ENCODE results near the gene POU2F2.

DNA sequence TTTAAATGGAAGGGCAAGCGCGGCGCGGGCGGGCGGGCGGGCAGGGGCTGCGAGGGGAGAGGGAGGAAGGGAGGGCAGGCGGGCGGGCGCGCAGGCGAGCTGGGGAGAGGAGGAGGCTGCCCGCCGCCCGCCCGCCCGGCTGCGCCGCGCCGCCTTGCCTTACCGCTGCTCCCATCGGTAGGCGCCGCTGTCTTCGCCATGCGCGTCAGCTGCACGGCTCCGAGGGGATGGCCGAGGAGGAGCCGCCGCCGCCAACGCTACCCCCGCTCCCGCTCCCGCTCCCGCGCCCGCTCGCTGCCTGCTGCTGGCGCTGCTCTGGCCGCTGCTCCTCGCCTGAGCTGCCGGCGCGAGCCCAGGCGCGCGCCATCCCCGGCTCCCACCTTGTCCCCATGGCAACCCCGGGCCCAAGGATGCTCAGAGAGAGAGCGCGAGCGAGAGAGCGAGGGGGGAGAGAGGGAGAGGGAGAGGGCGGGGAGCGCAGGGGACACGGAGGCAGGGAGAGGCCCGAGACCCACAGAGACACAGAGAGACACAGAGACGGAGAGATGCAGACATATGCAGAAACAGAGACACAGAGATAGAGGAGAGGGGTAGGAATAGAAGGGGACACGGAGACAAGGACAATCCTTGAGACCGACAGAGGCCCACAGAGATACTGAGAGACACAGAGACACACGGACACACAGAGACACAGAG, 44.9 kb upstream of the POU2F2 start:
- TF ChIP-seq EZH2 (IDR thresholded peaks at IDR 0.05; ENCODE audit: insufficient read depth, poor library complexity, severe bottlenecking) (no peak), EZH2phosphoT487 (IDR thresholded peaks at IDR 0.05; ENCODE audit: insufficient read depth, low read depth) (no peak)
